ENCODE results near the gene OR4S2.

DNA sequence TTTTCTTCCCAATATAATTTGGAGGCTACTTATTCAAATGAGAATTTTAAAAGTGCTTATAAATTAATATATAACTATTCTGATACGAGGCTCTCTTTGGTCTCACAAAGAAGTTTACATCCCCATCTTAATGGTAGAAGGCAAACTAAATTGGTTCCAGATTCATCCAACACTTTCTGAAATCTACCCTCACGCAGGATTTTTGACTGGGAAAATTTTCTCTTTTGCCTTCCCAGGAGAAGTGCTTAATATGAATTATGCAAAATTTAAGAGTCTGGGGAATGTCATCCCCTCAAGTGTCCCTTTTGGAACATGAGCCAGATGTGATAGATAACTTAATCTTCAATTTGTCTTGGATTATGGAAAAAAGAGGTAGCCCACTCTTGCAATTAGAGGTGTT lies 40.6 kb upstream of the OR4S2 start, which contains the start of gene OR4C11:
- TF ChIP-seq, protein P1, sequence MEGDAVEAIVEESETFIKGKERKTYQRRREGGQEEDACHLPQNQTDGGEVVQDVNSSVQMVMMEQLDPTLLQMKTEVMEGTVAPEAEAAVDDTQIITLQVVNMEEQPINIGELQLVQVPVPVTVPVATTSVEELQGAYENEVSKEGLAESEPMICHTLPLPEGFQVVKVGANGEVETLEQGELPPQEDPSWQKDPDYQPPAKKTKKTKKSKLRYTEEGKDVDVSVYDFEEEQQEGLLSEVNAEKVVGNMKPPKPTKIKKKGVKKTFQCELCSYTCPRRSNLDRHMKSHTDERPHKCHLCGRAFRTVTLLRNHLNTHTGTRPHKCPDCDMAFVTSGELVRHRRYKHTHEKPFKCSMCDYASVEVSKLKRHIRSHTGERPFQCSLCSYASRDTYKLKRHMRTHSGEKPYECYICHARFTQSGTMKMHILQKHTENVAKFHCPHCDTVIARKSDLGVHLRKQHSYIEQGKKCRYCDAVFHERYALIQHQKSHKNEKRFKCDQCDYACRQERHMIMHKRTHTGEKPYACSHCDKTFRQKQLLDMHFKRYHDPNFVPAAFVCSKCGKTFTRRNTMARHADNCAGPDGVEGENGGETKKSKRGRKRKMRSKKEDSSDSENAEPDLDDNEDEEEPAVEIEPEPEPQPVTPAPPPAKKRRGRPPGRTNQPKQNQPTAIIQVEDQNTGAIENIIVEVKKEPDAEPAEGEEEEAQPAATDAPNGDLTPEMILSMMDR (IDR thresholded peaks at IDR 0.05; ENCODE audit: low read depth, low read length, poor library complexity, severe bottlenecking): no peak
- no peak for TF ChIP-seq EZH2phosphoT487 (IDR thresholded peaks at IDR 0.05; ENCODE audit: borderline replicate concordance, low read length)
